Liver (tissue), 3 donors: Measurements from ENCODE around the gene MDN1.

ENCODE experiments used
- ATF3 ChIP-seq: IDR thresholded peaks from 2 replicates; pipeline ENCODE4 v1.6.1; 2016; ENCODE audit warnings: antibody characterized with exemption
- EGR1 ChIP-seq, 2 donors: IDR thresholded peaks; 2 replicates each; pipeline ENCODE4 v1.6.1; 2016 to 2018; ENCODE audit warnings: antibody characterized with exemption in 2 of 2, low read depth in 2 of 2
- GABPA ChIP-seq, 2 donors: IDR thresholded peaks in 1 of 2; conservative IDR thresholded peaks in 1 of 2; 2 replicates each; pipeline ENCODE4 v1.6.1; 2016; ENCODE audit warnings: antibody characterized with exemption in 2 of 2, mild to moderate bottlenecking in 1 of 2, moderate library complexity in 1 of 2
- HNF4G ChIP-seq: IDR thresholded peaks from 2 replicates; pipeline ENCODE4 v1.6.1; 2016; ENCODE audit warnings: antibody characterized with exemption
- JUND ChIP-seq, 2 donors: IDR thresholded peaks; 2 replicates each; pipeline ENCODE4 v1.6.1; 2016; ENCODE audit warnings: antibody characterized with exemption in 2 of 2
- RAD21 ChIP-seq, 2 donors: IDR thresholded peaks; 2 replicates each; pipeline ENCODE4 v1.6.1; 2016; ENCODE audit warnings: antibody characterized with exemption in 2 of 2, mild to moderate bottlenecking in 2 of 2
- TAF1 ChIP-seq: conservative IDR thresholded peaks from 2 replicates; pipeline ENCODE4 v1.6.1; 2016; ENCODE audit warnings: antibody characterized with exemption, mild to moderate bottlenecking
- YY1 ChIP-seq: IDR thresholded peaks from 2 replicates; pipeline ENCODE4 v1.6.1; 2016; ENCODE audit warnings: antibody characterized with exemption, mild to moderate bottlenecking
- TF ChIP-seq, protein P1 (sequence below): fragments of 150-350 bp; IDR thresholded peaks from 2 replicates; pipeline ENCODE4 v1.5.1; 2017; ENCODE audit warnings: improper control_type of control experiment, low read depth, low read length; ENCODE audit not compliant: missing input control
- TF ChIP-seq, protein P2 (sequence below): IDR thresholded peaks from 2 replicates; pipeline ENCODE4 v1.6.1; 2016; ENCODE audit warnings: antibody characterized with exemption
- TF ChIP-seq, protein P3 (sequence below): IDR thresholded peaks from 2 replicates; pipeline ENCODE4 v1.6.1; 2016; ENCODE audit warnings: antibody characterized with exemption, mild to moderate bottlenecking
- donor health status: healthy.
- donor health status: healthy.

DNA sequence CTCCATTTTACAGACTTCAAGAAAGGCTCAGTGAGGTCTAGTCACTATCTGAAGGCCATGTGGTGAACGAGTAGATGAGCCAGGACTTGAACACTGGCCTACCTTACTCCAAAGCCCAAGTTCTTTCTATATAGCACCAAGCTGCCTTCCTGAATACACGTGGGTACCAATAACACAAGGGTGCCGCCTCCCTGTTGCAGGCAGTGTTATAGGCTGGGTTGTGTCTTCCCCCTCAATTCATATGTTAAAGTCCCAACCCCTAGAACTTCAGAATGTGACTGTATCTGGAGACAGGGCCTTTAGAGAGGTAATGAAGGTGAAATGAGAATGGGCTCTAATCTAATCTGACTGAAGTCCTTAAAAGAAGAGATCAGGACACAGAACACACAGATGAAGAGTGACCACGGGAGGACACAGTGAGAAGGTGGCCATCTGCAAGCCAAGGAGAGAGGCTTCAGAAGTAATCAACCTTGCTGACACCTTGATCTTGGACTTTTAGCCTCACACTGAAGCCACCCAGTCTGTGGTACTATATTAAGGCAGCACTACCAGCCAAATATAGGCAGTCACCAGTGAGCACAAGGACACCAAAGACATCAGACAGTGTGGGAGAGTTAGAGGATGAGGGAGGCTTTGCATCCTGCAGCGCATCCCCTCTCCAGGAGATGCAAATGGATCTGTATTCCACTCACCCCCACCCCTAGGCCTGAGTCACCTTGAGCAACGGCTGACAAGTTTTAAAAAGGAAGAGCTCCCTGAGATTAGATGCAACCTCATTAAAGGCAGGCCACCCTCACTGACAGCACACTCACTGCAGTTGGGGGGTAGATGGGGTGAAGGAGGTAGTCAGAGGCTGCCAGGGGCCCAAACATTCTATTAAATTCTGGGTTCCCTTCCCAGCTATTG, 140.1 kb downstream of the MDN1 start:
- TF ChIP-seq, protein P1, sequence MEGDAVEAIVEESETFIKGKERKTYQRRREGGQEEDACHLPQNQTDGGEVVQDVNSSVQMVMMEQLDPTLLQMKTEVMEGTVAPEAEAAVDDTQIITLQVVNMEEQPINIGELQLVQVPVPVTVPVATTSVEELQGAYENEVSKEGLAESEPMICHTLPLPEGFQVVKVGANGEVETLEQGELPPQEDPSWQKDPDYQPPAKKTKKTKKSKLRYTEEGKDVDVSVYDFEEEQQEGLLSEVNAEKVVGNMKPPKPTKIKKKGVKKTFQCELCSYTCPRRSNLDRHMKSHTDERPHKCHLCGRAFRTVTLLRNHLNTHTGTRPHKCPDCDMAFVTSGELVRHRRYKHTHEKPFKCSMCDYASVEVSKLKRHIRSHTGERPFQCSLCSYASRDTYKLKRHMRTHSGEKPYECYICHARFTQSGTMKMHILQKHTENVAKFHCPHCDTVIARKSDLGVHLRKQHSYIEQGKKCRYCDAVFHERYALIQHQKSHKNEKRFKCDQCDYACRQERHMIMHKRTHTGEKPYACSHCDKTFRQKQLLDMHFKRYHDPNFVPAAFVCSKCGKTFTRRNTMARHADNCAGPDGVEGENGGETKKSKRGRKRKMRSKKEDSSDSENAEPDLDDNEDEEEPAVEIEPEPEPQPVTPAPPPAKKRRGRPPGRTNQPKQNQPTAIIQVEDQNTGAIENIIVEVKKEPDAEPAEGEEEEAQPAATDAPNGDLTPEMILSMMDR = no peak
- TF ChIP-seq TAF1 (no peak), ATF3 (no peak), YY1 (no peak), RAD21 (IDR thresholded peaks at IDR 0.05) (no peak), JUND (IDR thresholded peaks at IDR 0.05) (no peak), GABPA (IDR thresholded peaks at IDR 0.05 in 1 of 2, conservative IDR thresholded peaks at IDR 0.05 in 1 of 2) (no peak), EGR1 (IDR thresholded peaks at IDR 0.05; ENCODE audit: low read depth in 2 of 2) (no peak), HNF4G (no peak)
- TF ChIP-seq, protein P2, sequence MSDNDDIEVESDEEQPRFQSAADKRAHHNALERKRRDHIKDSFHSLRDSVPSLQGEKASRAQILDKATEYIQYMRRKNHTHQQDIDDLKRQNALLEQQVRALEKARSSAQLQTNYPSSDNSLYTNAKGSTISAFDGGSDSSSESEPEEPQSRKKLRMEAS = no peak
- TF ChIP-seq, protein P3, sequence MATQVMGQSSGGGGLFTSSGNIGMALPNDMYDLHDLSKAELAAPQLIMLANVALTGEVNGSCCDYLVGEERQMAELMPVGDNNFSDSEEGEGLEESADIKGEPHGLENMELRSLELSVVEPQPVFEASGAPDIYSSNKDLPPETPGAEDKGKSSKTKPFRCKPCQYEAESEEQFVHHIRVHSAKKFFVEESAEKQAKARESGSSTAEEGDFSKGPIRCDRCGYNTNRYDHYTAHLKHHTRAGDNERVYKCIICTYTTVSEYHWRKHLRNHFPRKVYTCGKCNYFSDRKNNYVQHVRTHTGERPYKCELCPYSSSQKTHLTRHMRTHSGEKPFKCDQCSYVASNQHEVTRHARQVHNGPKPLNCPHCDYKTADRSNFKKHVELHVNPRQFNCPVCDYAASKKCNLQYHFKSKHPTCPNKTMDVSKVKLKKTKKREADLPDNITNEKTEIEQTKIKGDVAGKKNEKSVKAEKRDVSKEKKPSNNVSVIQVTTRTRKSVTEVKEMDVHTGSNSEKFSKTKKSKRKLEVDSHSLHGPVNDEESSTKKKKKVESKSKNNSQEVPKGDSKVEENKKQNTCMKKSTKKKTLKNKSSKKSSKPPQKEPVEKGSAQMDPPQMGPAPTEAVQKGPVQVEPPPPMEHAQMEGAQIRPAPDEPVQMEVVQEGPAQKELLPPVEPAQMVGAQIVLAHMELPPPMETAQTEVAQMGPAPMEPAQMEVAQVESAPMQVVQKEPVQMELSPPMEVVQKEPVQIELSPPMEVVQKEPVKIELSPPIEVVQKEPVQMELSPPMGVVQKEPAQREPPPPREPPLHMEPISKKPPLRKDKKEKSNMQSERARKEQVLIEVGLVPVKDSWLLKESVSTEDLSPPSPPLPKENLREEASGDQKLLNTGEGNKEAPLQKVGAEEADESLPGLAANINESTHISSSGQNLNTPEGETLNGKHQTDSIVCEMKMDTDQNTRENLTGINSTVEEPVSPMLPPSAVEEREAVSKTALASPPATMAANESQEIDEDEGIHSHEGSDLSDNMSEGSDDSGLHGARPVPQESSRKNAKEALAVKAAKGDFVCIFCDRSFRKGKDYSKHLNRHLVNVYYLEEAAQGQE = no peak
